Endothelial cell of umbilical vein (primary cell): Measurements from ENCODE around the gene CTIF.

Experiments used
- CTCF ChIP-seq, 2 donors: IDR thresholded peaks; 1 replicate in 1 of 2; 2 replicates in 1 of 2; pipeline ENCODE4 v1.5.1; 2011; ENCODE audit warnings: low read length in 2 of 2, mild to moderate bottlenecking in 2 of 2, moderate library complexity in 2 of 2, control low read depth in 1 of 2, inconsistent platforms in 1 of 2, low read depth in 1 of 2; ENCODE audit not compliant: insufficient read depth in 1 of 2; ENCODE audit errors: extremely low read depth in 1 of 2
- POLR2AphosphoS5 ChIP-seq: IDR thresholded peaks from 2 replicates; pipeline ENCODE4 v1.6.1; 2012; ENCODE audit warnings: low read depth, mild to moderate bottlenecking, control low read depth, low read length, moderate library complexity; ENCODE audit not compliant: insufficient read depth

GRCh38 chr18:48658721-48659120, 119.9 kb downstream of the CTIF start:
- TF ChIP-seq POLR2AphosphoS5 (no peak), CTCF (IDR thresholded peaks at IDR 0.05; ENCODE audit: extremely low read depth in 1 of 2, insufficient read depth in 1 of 2, low read depth in 1 of 2, low read length in 2 of 2) (no peak)
